HepG2 (cell line): Measurements from ENCODE around the gene ALOX5AP. TPM values are rescaled to one million over a fixed set of nuclear protein-coding genes. Genes with fewer than 3 reads are reported as not detected.

Experiments used
- ARHGAP35 ChIP-seq: sonication (generic); formaldehyde crosslinking; IDR thresholded peaks from 2 replicates; pipeline ENCODE4 v1.9.0; 2022; ENCODE audit warnings: mild to moderate bottlenecking, inconsistent platforms, moderate library complexity, missing genetic modification reagents, borderline replicate concordance
- CBX1 ChIP-seq: IDR thresholded peaks from one replicate; pipeline ENCODE4 v1.6.1; 2016; ENCODE audit warnings: antibody characterized with exemption, low read depth
- FOXO1 ChIP-seq: sonication (generic); formaldehyde crosslinking; IDR thresholded peaks from 2 replicates; pipeline ENCODE4 v1.4.0; 2020; ENCODE audit warnings: missing genetic modification reagents
- HOXA5 ChIP-seq: sonication (generic); formaldehyde crosslinking; IDR thresholded peaks from 2 replicates; pipeline ENCODE4 v1.4.0; 2020; ENCODE audit warnings: missing genetic modification reagents
- MAFK ChIP-seq, 2 experiments: IDR thresholded peaks in 1 of 2; conservative IDR thresholded peaks in 1 of 2; 2 replicates each; pipeline ENCODE4 v1.6.1; 2011; ENCODE audit warnings: improper control_type of control experiment in 2 of 2, low read length in 2 of 2
- NFYB ChIP-seq: sonication (generic); formaldehyde crosslinking; IDR thresholded peaks from 2 replicates; pipeline ENCODE4 v1.4.0; 2020; ENCODE audit warnings: missing genetic modification reagents
- NR2F6 ChIP-seq, 2 experiments: IDR thresholded peaks; 2 replicates each; pipeline ENCODE4 v1.6.1; 2016; ENCODE audit warnings: antibody characterized with exemption in 1 of 2, mild to moderate bottlenecking in 1 of 2
- REPIN1 ChIP-seq: sonication (generic); formaldehyde crosslinking; IDR thresholded peaks from 2 replicates; pipeline ENCODE4 v1.8.0; 2022; ENCODE audit warnings: missing genetic modification reagents, low read depth, mild to moderate bottlenecking, borderline replicate concordance
- XRCC5 ChIP-seq: fragments of 200-400 bp; formaldehyde crosslinking; optimal IDR thresholded peaks from 2 replicates; pipeline ENCODE3; 2017; ENCODE audit warnings: mild to moderate bottlenecking, low read length
- ZC3H13 ChIP-seq: sonication (generic); formaldehyde crosslinking; IDR thresholded peaks from 2 replicates; pipeline ENCODE4 v1.8.1; 2023; ENCODE audit warnings: mild to moderate bottlenecking, missing genetic modification reagents, moderate library complexity
- ZNF232 ChIP-seq: sonication (generic); formaldehyde crosslinking; IDR thresholded peaks from 2 replicates; pipeline ENCODE4 v1.4.0; 2020; ENCODE audit warnings: missing genetic modification reagents, borderline replicate concordance
- ZNF441 ChIP-seq: sonication (generic); formaldehyde crosslinking; IDR thresholded peaks from 2 replicates; pipeline ENCODE4 v1.7.0; 2021; ENCODE audit warnings: missing genetic modification reagents, borderline replicate concordance
- ZNF75D ChIP-seq: sonication (generic); formaldehyde crosslinking; IDR thresholded peaks from 2 replicates; pipeline ENCODE4 v1.8.1; 2023; ENCODE audit warnings: missing genetic modification reagents, mild to moderate bottlenecking, borderline replicate concordance
- ZNF839 ChIP-seq: sonication (generic); formaldehyde crosslinking; IDR thresholded peaks from 2 replicates; pipeline ENCODE4 v1.4.0; 2020; ENCODE audit warnings: missing genetic modification reagents, mild to moderate bottlenecking, borderline replicate concordance
- ZSCAN30 ChIP-seq: sonication (generic); formaldehyde crosslinking; IDR thresholded peaks from 2 replicates; pipeline ENCODE4 v1.5.0; 2020; ENCODE audit warnings: mild to moderate bottlenecking, missing genetic modification reagents
- polyA plus RNA-seq, 8 experiments: library from polyadenylated mRNA; depleted of rRNA in 3 of 8; stranded (reverse) in 7 of 8; unstranded in 1 of 8; fragments of >200 nt; fragmentation: Illumina TruSeq in 4 of 8; extraction: Trizol in 4 of 8; gene quantifications; 2 replicates each; pipeline versions ENCODE4 v1.2.1 to v1.2.3, GENCODE V29; 2011 to 2016; ENCODE audit warnings: low read depth in 4 of 8, missing spikeins in 1 of 8, mixed read lengths in 1 of 8; ENCODE audit not compliant: insufficient read depth in 1 of 8
- total RNA-seq, 5 experiments: library from RNA; depleted of rRNA; stranded (reverse); fragments of >200 nt; fragmentation: Illumina TruSeq; extraction: Trizol; gene quantifications; 2 replicates each; pipeline ENCODE4 v1.2.3, GENCODE V29; 2016; ENCODE audit warnings: low read depth in 1 of 5
- TF ChIP-seq, protein P1 (sequence below), 2 experiments: fragments of 450-650 bp in 1 of 2; sonication (generic) in 1 of 2; formaldehyde crosslinking in 1 of 2; IDR thresholded peaks; 2 replicates each; pipeline versions ENCODE4 v1.6.1 to v1.8.0; 2016 to 2022; ENCODE audit warnings: antibody characterized with exemption in 1 of 2, mild to moderate bottlenecking in 1 of 2, missing genetic modification reagents in 1 of 2
- TF ChIP-seq, protein P2 (sequence below): sonication (generic); formaldehyde crosslinking; conservative IDR thresholded peaks from 2 replicates; pipeline ENCODE4 v1.4.0; 2020; ENCODE audit warnings: missing genetic modification reagents

Gene ALOX5AP
- total and polyA plus RNA-seq, 2 of the 13 experiments (the other 11 are each of a cell fraction or from before 2014, with no cell fraction given), result 0.97 to 1.2 TPM

DNA sequence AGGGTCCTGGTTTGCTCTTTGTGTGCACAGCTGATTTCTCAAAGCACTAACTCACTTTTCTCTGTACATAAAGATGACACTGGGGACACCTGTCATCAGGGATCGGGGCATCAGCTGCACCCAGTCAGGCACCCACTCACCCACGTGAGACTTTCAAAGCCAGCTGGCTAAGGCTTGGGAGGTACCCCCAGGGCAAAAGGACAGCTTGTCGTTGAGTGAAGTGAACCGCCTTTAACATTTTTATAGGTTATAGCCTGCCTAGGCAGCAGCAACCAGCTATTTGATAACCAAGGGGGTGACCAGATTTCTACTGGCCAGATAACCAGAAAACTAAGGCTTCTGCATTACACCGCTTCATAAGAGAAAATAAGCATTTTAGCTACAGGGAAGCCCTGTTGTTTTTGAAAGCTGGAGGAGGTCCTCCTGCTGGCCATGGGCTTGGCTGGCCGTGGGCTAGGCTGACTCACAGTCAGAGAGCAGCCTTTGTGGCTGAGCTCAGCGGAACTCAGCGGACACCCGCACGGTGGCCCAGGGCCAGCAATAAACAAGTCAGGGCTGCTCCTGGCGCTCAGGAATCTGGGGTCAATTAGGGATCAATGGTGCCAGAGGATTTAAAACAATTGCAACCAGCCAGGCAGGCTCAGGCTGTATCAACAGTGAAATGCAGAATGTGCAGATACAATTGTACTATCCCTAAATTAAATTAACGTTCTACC, 57.1 kb downstream of the ALOX5AP start (continued):
- TF ChIP-seq, protein P1, sequence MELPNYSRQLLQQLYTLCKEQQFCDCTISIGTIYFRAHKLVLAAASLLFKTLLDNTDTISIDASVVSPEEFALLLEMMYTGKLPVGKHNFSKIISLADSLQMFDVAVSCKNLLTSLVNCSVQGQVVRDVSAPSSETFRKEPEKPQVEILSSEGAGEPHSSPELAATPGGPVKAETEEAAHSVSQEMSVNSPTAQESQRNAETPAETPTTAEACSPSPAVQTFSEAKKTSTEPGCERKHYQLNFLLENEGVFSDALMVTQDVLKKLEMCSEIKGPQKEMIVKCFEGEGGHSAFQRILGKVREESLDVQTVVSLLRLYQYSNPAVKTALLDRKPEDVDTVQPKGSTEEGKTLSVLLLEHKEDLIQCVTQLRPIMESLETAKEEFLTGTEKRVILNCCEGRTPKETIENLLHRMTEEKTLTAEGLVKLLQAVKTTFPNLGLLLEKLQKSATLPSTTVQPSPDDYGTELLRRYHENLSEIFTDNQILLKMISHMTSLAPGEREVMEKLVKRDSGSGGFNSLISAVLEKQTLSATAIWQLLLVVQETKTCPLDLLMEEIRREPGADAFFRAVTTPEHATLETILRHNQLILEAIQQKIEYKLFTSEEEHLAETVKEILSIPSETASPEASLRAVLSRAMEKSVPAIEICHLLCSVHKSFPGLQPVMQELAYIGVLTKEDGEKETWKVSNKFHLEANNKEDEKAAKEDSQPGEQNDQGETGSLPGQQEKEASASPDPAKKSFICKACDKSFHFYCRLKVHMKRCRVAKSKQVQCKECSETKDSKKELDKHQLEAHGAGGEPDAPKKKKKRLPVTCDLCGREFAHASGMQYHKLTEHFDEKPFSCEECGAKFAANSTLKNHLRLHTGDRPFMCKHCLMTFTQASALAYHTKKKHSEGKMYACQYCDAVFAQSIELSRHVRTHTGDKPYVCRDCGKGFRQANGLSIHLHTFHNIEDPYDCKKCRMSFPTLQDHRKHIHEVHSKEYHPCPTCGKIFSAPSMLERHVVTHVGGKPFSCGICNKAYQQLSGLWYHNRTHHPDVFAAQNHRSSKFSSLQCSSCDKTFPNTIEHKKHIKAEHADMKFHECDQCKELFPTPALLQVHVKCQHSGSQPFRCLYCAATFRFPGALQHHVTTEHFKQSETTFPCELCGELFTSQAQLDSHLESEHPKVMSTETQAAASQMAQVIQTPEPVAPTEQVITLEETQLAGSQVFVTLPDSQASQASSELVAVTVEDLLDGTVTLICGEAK (IDR thresholded peaks at IDR 0.05), result no peak
- TF ChIP-seq, protein P1 (CRISPR knock-in tag; IDR thresholded peaks at IDR 0.05), result no peak
- TF ChIP-seq ZSCAN30 (CRISPR knock-in tag) (no peak), ZC3H13 (CRISPR knock-in tag) (no peak), XRCC5 (no peak), HOXA5 (CRISPR knock-in tag) (no peak), ZNF441 (CRISPR knock-in tag) (no peak), ARHGAP35 (CRISPR knock-in tag) (no peak), NFYB (CRISPR knock-in tag) (no peak), REPIN1 (CRISPR knock-in tag) (no peak), ZNF75D (CRISPR knock-in tag) (no peak), ZNF839 (CRISPR knock-in tag) (no peak), NR2F6 (IDR thresholded peaks at IDR 0.05) (peak; percentile 24; the same call in 1 of the 2 replicates), NR2F6 (CRISPR knock-in tag; IDR thresholded peaks at IDR 0.05) (0 out of 2 replicates have a peak, but pooled peaks have one; percentile 58), MAFK (conservative IDR thresholded peaks at IDR 0.05 in 1 of 2, IDR thresholded peaks at IDR 0.05 in 1 of 2; ENCODE audit: low read length in 2 of 2) (peak in 1 of 2 experiments; percentile 18; a peak in 1 of 4 replicates), CBX1 (no peak), FOXO1 (CRISPR knock-in tag) (peak; percentile 34; the same call in 1 of the 2 replicates), ZNF232 (CRISPR knock-in tag) (no peak)
- TF ChIP-seq, protein P2, sequence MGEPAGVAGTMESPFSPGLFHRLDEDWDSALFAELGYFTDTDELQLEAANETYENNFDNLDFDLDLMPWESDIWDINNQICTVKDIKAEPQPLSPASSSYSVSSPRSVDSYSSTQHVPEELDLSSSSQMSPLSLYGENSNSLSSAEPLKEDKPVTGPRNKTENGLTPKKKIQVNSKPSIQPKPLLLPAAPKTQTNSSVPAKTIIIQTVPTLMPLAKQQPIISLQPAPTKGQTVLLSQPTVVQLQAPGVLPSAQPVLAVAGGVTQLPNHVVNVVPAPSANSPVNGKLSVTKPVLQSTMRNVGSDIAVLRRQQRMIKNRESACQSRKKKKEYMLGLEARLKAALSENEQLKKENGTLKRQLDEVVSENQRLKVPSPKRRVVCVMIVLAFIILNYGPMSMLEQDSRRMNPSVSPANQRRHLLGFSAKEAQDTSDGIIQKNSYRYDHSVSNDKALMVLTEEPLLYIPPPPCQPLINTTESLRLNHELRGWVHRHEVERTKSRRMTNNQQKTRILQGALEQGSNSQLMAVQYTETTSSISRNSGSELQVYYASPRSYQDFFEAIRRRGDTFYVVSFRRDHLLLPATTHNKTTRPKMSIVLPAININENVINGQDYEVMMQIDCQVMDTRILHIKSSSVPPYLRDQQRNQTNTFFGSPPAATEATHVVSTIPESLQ (CRISPR knock-in tag), result no peak
